Fibroblast of lung (primary cell): ENCODE data around the gene TEX2. TPM values are rescaled to one million over a fixed set of nuclear protein-coding genes. Genes with fewer than 3 reads are reported as not detected.

Experiments
- DNase-seq, 2 donors: peaks; one replicate each; pipeline versions ENCODE4 v3.0.0 to v3.0.0-alpha.2; 2010; ENCODE audit warnings: low read depth in 2 of 2
- H2AFZ ChIP-seq: 2 replicates; pipeline ENCODE4 v1.5.1; 2012; ENCODE audit warnings: low read length, control low read depth, inconsistent platforms
- H3K27ac ChIP-seq: 2 replicates; pipeline ENCODE4 v1.5.1; 2011; ENCODE audit warnings: low read length, control low read depth; ENCODE audit not compliant: insufficient read depth
- H3K27me3 ChIP-seq: 2 replicates; pipeline ENCODE4 v1.5.1; 2011; ENCODE audit warnings: mild to moderate bottlenecking, low read length; ENCODE audit not compliant: control insufficient read depth, insufficient read depth
- H3K36me3 ChIP-seq: 2 replicates; pipeline ENCODE4 v1.5.1; 2011; ENCODE audit warnings: low read length; ENCODE audit not compliant: control insufficient read depth, insufficient read depth
- H3K4me1 ChIP-seq: 2 replicates; pipeline ENCODE4 v1.5.1; 2011; ENCODE audit warnings: low read length; ENCODE audit not compliant: control insufficient read depth, insufficient read depth; ENCODE audit errors: extremely low read depth
- H3K4me2 ChIP-seq: 2 replicates; pipeline ENCODE4 v1.5.1; 2011; ENCODE audit warnings: low read length, control low read depth; ENCODE audit not compliant: insufficient read depth; ENCODE audit errors: extremely low read depth
- H3K4me3 ChIP-seq, 4 experiments: fragments of 200-600 bp in 1 of 4; sonication (generic) in 1 of 4; replicated peaks in 1 of 4; 2 replicates each; pipeline ENCODE4 v1.5.1; 2011 to 2016; ENCODE audit warnings: low read length in 4 of 4, low read depth in 3 of 4, mild to moderate bottlenecking in 3 of 4, control low read depth in 2 of 4, inconsistent platforms in 1 of 4, mixed read lengths in 1 of 4; ENCODE audit not compliant: insufficient read depth in 1 of 4; ENCODE audit errors: control extremely low read depth in 1 of 4
- H3K79me2 ChIP-seq: 2 replicates; pipeline ENCODE4 v1.5.1; 2012; ENCODE audit warnings: mild to moderate bottlenecking, low read length, inconsistent platforms; ENCODE audit not compliant: control insufficient read depth, insufficient read depth
- H3K9ac ChIP-seq: 2 replicates; pipeline ENCODE4 v1.5.1; 2011; ENCODE audit warnings: mild to moderate bottlenecking, low read length, control low read depth; ENCODE audit not compliant: insufficient read depth
- H3K9me3 ChIP-seq: 2 replicates; pipeline ENCODE4 v1.5.1; 2012; ENCODE audit warnings: low read depth, low read length; ENCODE audit not compliant: control insufficient read depth, insufficient read depth
- H4K20me1 ChIP-seq: 2 replicates; pipeline ENCODE4 v1.5.1; 2011; ENCODE audit warnings: low read length; ENCODE audit not compliant: control insufficient read depth, insufficient read depth; ENCODE audit errors: extremely low read depth
- CTCF ChIP-seq, 2 donors: IDR thresholded peaks in 1 of 2; conservative IDR thresholded peaks in 1 of 2; 1 replicate in 1 of 2; 2 replicates in 1 of 2; pipeline ENCODE4 v1.5.1; 2011 to 2012; ENCODE audit warnings: low read length in 2 of 2, control low read depth in 1 of 2, inconsistent platforms in 1 of 2, low read depth in 1 of 2, mild to moderate bottlenecking in 1 of 2
- EZH2 ChIP-seq: IDR thresholded peaks from 2 replicates; pipeline ENCODE4 v1.5.1; 2012; ENCODE audit warnings: low read length, control low read depth, mild to moderate bottlenecking; ENCODE audit errors: missing control alignments
- polyA plus RNA-seq, 2 donors: library from polyadenylated mRNA; depleted of rRNA in 1 of 2; stranded (reverse) in 1 of 2; unstranded in 1 of 2; fragments of >200 nt; gene quantifications; 2 replicates each; pipeline ENCODE4 v1.2.1, GENCODE V29; 2011 to 2012; ENCODE audit warnings: missing spikeins in 1 of 2
- total RNA-seq: library from RNA; depleted of rRNA; stranded (reverse); fragments of >200 nt; gene quantifications from 2 replicates; pipeline ENCODE4 v1.2.1, GENCODE V29; 2014

TEX2 gene
- total and polyA plus RNA-seq, 2 donors (not counting 1 experiment from before 2014, with no cell fraction given) = 18.6 to 33.4 TPM

DNA sequence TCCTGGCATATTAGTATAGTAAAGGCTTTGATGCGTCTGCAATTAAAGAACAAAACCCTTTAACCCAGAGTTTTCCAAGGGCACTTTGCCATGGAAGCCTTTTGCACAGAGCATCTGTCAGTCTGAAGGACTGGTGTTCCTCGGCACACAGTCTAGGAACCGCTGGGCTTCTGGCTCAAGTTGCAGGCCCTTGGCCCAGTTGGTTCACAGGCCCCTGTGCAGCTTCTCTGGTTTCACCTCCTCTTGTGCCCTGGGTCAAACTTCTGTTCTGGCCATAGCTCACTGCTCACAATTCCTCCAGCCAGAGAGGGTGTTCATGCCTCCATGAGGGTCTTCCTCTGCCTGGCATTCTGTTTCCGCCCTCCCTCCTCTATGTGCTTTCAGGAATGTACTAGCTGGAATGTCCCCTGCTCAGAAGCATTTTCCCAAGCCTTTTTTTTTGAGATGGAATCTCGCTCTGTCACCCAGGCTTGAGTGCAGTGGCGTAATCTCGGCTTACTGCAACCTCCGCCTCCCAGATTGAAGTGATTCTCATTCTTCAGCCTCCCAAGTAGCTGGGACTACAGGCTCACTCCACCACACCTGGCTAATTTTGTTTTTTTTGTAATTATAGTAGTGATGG lies 34.5 kb upstream of the TEX2 start:
- no peak overlapping the region for H3K4me3 ChIP-seq
- H4K20me1 ChIP-seq = no peaks in the 10 kb centered on the region
- DNase-seq = no peak
- H2AFZ ChIP-seq = no peak overlapping the region
- H3K27me3 ChIP-seq = peaks cover 4% of the 10 kb centered on the region
- H3K4me1 ChIP-seq = no peaks in the 10 kb centered on the region
- no peaks in the 10 kb centered on the region for H3K79me2 ChIP-seq
- TF ChIP-seq EZH2 (no peak), CTCF (conservative IDR thresholded peaks at IDR 0.05 in 1 of 2, IDR thresholded peaks at IDR 0.05 in 1 of 2; ENCODE audit: low read depth in 1 of 2, low read length in 2 of 2) (no peak)
- no peak overlapping the region for H3K9ac ChIP-seq
- H3K4me2 ChIP-seq = no peak overlapping the region
- no peaks in the 10 kb centered on the region for H3K36me3 ChIP-seq
- no peak overlapping the region for H3K27ac ChIP-seq
- H3K9me3 ChIP-seq = no peaks in the 10 kb centered on the region

DNA sequence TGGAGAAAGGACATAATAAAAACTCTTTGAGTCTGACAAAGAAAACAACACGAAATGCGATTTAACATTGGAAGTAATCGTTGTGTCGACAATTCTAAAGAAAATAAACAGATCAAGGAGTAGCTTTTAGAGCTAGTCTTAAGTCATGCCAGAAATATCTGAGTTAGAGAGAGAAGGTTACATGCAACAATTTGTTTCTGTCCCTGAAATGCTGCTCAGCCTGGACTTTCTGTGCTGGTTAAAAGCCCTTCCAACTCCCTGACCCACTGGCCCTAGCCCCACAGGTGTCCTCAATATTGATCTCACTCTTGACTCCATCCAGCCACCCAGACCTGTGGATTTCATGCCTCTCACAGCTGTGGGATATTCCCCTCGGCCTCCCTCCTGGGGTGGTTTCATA lies 33.2 kb upstream of the TEX2 start:
- H3K79me2 ChIP-seq = no peaks in the 10 kb centered on the region
- peaks cover 4% of the 10 kb centered on the region for H3K27me3 ChIP-seq
- no peak overlapping the region for H2AFZ ChIP-seq
- H3K4me1 ChIP-seq = no peaks in the 10 kb centered on the region
- no peaks in the 10 kb centered on the region for H3K9me3 ChIP-seq
- H3K4me3 ChIP-seq = no peak overlapping the region
- no peak for DNase-seq
- H3K9ac ChIP-seq = no peak overlapping the region
- no peaks in the 10 kb centered on the region for H3K36me3 ChIP-seq
- TF ChIP-seq EZH2 (no peak), CTCF (conservative IDR thresholded peaks at IDR 0.05 in 1 of 2, IDR thresholded peaks at IDR 0.05 in 1 of 2; ENCODE audit: low read depth in 1 of 2, low read length in 2 of 2) (no peak)
- H3K4me2 ChIP-seq = no peak overlapping the region
- no peaks in the 10 kb centered on the region for H4K20me1 ChIP-seq
- no peak overlapping the region for H3K27ac ChIP-seq

DNA sequence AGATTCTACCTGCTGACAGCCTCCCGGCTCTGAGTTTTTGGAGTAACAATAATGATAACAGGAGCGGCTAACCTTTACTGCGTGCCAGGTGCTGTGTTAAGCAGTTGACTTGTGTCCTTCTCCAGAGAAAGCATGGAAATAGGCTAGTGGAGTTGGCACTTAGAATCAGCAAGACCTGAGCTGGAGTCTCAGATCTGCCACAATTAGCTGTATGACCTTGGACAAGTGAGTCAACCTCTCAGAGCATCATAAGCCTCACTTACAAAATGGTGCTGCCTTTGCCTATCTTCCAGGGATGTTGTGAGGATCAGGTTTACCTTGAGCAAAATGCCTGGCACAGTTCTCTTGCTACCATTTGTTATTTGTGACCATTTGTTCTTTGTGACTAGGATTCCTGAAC lies 32.1 kb upstream of the TEX2 start:
- H3K27me3 ChIP-seq = peaks cover 3% of the 10 kb centered on the region
- H3K79me2 ChIP-seq = no peaks in the 10 kb centered on the region
- H3K9ac ChIP-seq = no peak overlapping the region
- H3K27ac ChIP-seq = no peak overlapping the region
- H3K4me1 ChIP-seq = no peaks in the 10 kb centered on the region
- TF ChIP-seq CTCF (conservative IDR thresholded peaks at IDR 0.05 in 1 of 2, IDR thresholded peaks at IDR 0.05 in 1 of 2; ENCODE audit: low read depth in 1 of 2, low read length in 2 of 2) (no peak), EZH2 (no peak)
- H4K20me1 ChIP-seq = no peaks in the 10 kb centered on the region
- no peaks in the 10 kb centered on the region for H3K9me3 ChIP-seq
- no peak overlapping the region for H3K4me3 ChIP-seq
- no peaks in the 10 kb centered on the region for H3K36me3 ChIP-seq
- no peak for DNase-seq
- H2AFZ ChIP-seq = no peak overlapping the region
- no peak overlapping the region for H3K4me2 ChIP-seq
